ENCODE measurements around the gene LINGO3.
"Not testable (repeated sequence)": the region's sequence is repeated elsewhere in the genome, so short reads cannot be mapped to it uniquely, and the experiment has no call there.

Gene LINGO3

DNA sequence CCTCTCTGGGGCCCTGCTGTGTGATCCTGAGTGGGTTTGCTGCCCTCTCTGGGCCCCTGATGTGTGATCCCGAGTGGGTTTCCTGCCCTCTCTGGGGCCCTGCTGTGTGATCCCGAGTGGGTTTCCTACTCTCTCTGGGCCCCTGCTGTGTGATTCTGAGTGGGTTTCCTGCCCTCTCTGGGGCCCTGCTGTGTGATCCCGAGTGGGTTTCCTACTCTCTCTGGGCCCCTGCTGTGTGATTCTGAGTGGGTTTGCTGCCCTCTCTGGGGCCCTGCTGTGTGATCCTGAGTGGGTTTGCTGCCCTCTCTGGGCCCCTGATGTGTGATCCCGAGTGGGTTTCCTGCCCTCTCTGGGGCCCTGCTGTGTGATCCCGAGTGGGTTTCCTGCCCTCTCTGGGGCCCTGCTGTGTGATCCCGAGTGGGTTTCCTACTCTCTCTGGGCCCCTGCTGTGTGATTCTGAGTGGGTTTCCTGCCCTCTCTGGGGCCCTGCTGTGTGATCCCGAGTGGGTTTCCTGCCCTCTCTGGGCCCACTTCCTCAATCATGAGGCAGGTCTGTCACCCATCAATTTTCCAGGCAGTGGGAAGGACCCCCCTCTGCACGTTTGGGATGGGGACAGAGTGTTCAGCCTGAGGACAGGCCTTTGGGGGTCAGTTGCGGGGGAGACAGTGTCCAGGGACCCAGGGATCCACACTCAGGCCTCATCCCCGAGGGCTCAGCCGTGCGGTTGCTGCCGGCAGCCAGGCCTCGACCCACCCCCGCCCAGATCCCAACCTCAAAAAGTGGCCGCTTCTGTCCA is 26.5 kb downstream of the LINGO3 start:
- not testable (repeated sequence) for DNase-seq (ENCODE audit: low spot score)

DNA sequence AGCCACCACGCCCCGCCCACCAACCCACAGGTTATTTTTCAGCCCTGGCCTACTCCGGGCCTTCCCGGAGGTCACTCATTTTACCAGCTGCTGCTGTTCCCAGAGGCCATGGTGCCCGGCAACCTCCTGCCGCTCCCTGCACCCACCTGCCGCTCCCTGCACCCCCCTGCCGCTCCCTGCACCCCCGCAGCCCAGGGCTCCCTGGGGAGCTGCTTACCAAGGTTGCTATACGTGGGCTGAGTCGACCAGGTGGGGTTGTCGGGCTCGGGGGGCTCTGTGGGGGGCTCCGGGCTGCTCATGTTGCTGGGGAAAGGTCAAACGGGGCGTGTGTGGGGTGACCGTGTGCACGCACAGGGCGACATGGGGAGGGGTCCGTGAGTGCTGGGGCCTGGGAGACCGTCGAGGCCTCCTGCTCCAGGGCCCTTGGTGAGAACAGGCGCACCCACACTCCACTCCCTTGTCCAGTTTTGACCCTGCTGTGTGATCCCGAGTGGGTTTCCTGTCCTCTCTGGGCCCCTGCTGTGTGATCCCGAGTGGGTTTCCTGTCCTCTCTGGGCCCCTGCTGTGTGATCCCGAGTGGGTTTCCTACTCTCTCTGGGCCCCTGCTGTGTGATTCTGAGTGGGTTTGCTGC is 27.2 kb downstream of the LINGO3 start:
- no peak for DNase-seq (ENCODE audit: low spot score)

DNA sequence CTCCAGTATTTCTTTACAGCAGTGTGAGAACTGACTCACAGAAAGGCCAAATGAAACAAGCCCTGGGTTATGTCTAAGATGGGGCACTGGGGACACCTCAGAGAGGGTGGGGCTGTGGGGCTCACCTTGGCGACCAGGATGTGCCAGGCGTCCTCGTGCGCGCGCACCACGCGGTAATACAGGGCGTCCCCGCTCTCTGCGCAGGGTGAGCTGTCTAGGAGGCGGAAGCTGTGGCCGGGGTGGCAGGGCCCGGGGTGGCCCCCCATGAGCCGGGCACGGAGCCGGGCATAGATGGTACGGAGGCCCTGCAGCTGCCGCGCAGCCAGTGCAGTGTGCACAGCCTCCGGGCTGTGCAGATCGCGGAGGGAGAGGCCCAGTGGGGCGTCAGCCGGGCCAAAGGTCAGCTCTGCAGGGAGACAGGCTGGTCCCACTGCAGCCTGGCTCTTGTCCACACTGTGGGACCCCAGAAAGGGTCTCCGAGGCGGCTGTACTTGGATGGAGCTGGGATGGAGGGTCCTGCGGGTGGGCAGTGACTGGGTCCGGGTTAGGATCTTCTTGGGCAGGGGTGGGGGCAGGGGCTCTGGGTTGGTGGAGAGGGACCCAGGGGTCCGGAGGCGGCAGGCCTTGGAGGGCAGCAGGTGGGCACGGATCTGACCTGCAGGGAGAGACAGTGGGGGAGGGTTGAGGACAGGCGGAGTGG is 29.3 kb downstream of the LINGO3 start:
- no peak for DNase-seq (ENCODE audit: low spot score)

DNA sequence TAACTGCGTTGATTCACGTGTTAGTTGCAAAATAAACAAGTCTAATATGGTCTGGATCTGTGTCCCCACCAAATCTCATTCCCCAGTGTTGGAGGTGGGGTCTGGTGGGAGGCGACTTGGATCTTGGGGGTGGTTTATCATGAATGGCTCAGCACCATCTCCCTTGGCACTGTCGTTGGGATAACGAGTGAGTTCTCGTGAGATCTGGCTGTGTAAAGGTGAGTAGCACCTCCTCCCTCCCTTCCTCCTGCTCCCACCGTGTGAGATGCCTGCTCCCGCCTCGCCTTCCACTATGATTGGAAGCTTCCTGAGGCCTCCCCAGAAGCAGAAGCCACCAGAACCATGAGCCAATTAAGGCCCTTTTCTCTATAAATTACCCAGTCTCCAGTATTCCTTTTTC is 30.8 kb downstream of the LINGO3 start:
- no peak for DNase-seq (ENCODE audit: low spot score)

GRCh38 chr19:2276429-2276986 is 31.4 kb downstream of the LINGO3 start:
- DNase-seq (ENCODE audit: low spot score): no peak

DNA sequence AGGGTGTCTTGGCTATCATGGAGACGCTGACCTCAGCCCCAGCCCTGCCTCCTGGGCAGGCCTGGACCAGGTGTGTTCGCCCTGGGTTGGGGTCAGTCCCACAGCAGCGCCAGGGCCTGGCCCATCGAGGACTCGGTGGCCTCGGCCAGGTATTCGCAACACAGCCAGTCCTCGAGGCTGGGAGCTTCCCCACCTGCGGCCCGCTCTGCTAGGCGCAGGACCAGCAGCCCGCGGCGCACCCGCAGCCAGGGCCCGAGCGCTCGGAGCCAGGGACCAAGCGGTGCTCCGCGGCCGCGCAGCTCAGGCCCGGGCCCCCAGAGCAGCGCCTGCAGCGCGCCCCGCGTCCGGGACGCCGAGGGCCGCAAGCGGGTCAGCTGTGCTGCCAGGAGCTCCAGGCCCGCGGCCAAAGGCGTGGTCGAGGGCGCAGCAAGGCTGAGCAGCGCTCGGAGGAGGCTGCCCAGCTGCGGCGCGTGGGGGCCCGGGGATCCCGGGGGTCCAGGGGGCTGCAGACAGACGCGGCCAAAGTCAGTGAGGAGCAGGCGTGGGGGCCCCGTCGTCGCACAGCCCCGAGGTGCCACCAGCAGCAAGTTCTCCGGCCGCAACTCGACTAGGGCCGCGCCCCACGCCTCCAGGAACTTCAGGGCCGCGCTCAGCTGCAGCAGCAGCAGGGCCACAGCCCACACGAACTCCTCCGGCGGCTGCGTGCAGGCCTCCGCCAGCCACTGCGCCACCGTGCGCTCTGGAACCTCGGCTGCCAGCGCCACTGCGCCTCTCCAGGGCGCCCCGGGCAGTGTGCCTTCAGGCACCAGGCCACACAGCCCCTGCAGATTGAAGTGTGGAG is 32.1 kb downstream of the LINGO3 start:
- DNase-seq (ENCODE audit: low spot score): no peak

GRCh38 chr19:2274931-2275535 is 32.9 kb downstream of the LINGO3 start:
- DNase-seq (ENCODE audit: low spot score): no peak

- no peak for DNase-seq (ENCODE audit: low spot score)
These were observed 33.7 kb downstream of the LINGO3 start for GRCh38 chr19:2274185-2274711.

- peak; percentile 82 for DNase-seq (ENCODE audit: low spot score)
These were observed 34.4 kb downstream of the LINGO3 start for GRCh38 chr19:2273356-2274184.

DNA sequence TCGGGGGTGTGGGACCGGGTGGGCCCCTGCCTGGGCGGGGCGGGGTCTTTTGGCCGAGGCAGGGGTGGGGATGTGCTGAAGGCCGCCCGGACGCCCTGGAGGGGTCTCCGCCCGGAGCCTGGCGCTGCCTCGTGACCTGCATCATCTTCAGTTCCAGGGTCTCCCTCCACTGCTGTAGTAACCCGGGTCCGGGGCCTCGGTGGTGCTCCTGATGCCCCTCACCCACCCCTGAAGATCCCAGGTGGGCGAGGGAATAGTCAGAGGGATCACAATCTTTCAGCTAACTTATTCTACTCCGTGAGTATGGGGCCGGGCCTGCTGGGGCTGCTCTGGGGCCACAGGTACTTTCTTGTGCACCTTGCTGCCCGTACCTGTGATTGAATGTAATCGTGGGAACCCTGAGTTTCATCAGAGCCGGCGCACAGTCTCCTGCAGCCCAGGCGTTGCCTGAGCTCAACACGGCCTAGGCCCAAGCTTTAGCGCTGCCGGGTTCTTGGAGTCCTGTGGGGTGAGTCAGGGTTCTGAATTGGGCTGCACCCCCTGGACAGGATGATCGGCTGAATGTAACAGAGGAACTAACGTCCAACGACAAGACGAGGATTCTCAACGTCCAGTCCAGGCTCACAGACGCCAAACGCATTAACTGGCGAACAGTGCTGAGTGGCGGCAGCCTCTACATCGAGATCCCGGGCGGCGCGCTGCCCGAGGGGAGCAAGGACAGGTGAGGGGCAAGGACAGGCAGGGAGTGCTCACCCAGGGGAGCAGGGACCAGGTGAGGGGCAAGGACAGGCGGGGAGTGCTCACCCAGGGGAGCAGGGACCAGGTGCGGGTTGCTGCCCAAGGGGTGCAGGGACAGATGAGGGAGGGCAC is 36.5 kb downstream of the LINGO3 start:
- no peak for DNase-seq (ENCODE audit: low spot score)

DNA sequence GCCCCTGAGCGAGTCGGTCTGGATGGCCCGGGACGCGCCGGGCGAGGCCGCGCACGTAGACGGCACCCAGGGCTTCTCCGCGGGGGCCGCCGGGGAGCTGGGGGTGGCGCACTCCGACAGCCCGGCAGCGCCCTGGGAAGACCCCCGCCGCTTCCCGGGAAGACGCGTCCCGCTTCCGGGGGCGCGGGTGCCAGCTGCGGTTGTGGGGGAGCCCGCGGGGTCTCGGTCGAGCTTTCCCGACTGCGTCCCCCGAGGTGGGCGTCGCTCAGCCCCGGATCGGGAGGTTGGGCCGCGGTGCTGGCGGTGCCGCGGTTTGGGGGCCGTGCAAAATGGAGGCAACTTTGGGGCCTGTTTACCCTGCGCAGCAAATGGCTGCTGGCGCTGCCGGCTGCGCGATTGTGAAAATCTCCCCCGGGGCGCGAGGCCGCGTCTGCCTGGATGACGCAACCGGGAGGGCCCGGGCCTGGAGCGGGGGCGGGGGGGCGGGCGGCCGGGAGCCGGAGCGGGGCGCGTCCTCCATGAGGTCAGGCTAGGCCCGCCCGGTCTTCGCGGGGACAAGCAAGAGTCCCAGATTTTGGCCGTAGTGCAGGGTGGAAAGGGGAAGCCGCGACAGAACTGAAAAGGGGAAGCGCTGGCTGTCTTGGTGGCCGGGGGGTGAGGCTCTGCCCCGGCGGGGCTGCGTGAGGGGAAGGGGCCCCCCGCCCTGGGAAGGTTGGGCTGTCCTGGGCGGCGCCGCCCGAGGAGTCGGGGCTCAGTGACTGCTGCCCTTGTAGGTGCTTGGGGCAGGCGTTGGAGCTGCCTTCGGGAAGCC is 37.3 kb downstream of the LINGO3 start:
- DNase-seq (ENCODE audit: low spot score): peak; percentile 65

GRCh38 chr19:2270157-2270422 is 37.9 kb downstream of the LINGO3 start:
- DNase-seq (ENCODE audit: low spot score): no peak

GRCh38 chr19:2269244-2270156 is 38.5 kb downstream of the LINGO3 start:
- peak; percentile 99 for DNase-seq (ENCODE audit: low spot score)

- no peak for DNase-seq (ENCODE audit: low spot score)
These were observed 39.1 kb downstream of the LINGO3 start for GRCh38 chr19:2268861-2269243.

DNA sequence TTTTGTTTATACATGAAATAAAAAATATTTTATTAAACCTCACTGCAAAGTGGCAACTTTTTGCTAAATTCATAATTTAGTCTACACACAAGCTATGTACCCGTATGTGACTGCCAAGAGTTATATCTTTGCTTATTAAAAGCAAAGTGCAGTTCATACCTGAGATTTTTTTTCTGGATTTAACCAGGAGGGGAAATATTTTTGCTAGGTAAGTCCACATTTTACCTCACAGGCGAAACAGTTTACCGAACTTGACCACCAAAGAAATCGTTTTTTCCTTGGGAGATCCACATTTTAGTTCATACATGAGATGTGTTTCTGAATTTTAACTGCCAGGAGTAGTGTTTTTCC is 39.5 kb downstream of the LINGO3 start:
- no peak for DNase-seq (ENCODE audit: low spot score)

DNA sequence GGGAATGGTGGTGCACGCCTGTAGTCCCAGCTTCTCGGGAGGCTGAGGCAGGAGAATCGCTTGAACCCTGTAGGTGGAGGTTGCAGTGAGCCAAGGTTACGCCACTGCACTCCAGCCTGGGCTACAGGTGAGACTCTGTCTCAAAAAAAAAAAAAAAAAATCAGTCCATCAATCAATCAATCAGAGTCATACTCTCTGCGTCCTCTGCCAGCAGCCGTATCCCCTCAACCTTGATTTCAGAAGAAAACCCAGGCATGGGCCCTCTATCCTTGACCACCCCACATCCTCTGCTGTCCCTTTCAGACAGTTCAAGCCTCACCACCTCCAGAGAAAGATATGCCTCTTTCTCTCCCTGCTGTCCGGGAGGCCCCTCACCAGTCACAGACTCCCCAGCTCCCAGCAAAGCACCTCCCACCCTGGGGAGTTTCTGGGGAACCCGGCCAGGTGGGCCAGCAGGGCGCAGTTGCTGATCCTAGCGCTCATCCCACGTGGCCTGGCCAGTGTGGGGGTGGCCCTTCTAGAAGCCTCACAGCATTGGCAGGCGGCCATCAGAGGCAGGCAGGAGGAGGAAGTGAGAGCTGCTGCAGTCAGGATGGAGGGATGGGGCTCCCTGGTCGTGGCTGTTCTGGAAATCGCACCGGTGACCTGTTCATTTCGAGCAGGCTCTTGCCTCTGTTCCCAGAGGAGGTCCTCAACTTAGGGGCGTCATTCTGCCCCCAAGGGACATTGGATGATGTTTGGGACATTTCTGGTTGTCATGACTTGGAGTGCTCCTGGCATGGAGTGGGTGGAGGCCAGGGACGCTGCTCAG is 41.6 kb downstream of the LINGO3 start:
- DNase-seq (ENCODE audit: low spot score): no peak

Data from activated CD4-positive, alpha-beta T cell treated with anti-CD3 and anti-CD28 coated beads, Interleukin-2, Interleukin-4, amounts not matched to agents 100 ng/mL and 50 ng/mL, durations not matched to agents 16 hours and 8 hours (primary cell).